NCI-H510A treated with DMSO at 0.1 percent for 48 hours (cell line): ENCODE data around the gene GJD2.

Experiments used
- DNase-seq: peaks from one replicate; lab custom pipeline; 2025; lab: John Stamatoyannopoulos, UW

Gene GJD2

DNA sequence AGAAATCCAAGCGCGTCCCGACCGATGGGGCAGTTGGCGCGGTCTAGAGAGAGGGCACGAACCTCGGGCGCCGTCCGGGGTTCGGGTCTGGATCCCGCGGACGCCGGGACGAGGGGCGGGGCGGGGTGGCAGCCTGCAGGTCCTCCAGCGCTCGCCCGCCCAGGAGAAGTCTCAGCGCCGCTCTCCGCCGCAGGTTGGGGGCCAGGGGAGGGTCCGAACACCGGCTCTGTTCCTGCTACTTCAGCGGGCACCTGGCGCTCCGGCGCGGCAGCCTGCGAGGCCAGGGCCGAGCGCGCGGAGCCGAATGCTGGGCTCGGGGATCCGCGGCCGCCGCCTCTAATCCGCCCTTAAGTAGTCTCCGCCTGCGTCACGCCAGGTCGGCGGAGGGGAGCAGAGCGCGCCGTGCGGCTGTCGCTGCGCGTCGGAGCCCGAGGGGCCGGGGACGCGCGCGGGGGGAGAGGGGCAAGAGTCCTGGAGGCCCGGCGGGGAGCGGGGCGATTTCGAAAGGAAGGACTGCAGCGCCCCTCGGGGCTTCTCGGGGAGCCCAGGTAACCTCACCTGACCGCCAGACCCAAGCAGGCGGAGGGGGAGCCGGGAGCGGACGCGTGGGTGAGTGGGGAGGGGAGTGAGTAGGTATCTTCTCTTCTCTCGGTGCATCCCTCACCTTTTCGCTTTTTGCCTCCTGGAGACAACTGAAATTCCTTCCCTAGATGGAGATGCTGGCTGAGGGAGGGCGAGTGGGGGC, at the start of gene GJD2:
Gene GJD2 (minus strand): TSS at position 325 of the 745 bp plus-strand sequence. CDS start 510 bp downstream, outside the sequence.
- no peak for DNase-seq

DNA sequence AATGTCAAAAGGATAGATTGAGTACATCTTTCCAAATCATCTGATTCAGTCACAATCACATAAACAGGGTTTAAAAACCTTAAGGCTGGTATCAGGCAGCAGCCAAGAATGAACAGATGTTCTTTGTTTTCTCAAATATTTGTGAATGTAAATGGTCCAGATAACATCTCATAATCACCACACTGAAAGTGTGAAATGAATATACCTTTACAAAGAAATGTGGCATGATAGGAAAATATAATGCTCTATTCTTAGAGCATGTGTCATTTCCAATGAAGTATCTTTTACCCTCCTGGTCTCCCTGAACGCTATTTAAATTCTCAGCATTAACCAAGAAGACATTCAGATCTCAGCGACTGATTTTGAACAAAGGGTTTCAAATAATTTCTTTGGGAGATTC, 49.3 kb upstream of the GJD2 start:
- no peak for DNase-seq

DNA sequence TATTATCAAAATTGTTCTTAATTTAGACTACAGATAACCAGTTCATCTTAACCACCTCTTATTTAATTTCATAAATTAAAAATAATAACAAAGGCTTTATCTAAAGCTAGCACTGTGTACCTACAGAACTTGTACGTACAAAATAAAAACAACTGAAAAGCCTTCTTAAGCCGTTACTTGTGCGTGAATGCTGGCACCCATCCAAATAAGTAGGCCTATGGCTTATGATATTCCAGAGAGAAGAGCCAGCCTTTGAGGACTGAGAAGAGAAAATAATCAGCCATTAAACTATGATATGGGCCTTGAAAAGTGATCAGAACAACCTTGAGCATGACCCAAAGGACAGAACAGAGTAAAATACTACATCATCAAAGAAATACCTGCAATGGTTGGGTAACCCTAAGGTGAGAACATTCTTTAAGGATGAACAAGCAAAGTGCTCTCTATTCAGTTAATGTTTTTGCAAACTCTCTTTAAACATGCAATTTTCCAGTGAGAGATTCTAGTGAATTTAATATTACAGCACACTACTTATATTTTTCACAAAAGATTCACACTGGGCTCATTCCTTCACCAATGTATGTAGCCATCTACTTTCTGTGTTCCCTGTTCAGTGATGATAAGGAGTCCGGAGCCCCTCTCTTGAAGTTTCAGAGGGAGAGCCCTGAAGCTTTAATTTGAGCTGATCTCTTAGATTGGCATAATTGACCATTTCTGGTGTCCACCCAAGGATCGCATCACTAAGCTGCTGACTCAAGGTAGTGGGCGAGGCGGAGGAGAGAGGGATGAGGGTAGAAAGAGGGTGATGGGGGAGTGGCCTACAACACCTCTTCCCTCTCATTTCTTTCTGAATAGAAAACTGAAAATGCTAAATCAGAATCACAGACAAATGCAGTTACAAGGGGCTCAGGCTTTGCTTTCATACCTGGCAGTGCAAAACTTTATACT, 48.3 kb upstream of the GJD2 start:
- DNase-seq = no peak

DNA sequence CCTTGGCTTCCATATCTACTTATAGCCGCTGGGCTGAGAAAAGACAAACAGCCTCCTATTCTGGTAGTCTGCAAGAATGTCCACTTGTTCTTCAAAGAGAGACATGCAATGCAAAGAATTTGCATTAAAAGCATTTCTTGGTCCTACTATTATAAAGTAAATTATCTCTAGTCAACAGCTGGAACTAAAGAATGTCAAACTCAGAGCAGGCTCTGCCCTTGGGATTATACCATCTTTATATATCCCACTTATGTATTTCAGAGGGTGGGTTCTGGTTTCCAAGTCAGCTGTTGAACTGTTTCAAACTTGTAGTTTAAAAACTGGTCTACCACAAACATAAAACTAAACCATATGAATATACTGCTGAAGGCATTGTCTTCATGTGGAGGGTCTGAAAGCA, 47.6 kb upstream of the GJD2 start:
- no peak for DNase-seq

DNA sequence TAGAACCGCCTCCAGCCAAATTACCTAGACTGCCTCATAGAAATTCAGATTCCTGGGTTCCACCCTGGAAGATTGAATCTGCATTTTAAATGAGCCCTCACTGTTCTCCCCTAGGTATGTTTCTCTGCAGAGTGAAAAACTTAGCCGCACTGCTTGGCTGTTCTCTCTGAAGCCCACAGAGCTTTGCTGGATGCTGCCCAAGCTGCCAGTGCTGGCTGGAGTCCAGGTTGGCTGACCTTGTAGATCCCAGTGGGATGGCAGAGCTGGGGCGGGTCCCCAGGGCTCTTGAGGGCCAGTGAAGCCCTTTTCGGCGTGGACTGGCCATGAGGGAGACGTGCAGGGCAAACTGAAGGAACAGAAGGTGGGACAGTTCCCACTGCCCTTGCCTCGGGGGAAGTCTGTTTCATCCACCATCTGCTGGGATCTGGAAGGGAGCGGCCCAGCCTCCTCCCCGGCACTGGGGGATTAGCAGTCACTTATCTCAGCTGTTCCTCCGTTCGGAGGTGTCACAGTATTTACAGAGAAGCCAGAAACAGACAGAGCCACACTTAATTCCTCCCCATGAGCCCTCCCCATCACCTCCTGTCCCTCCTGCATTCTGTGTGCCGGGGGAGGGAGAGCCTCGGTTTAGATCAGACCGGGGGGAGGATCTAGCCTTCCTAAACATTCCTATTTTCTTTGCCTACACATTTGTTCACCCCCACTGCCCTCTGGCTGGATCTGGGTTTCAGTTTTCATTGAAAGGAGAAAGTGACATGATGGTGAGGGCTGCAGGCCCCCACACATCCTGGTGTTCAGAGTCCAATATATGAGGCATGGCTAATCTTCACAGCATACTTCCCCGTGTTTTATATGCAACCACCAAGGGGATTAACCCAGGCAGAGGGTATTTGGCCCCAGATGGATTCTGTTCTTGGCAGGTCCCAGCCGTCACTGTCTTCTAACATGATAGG, 44.6 kb upstream of the GJD2 start:
- DNase-seq = no peak

DNA sequence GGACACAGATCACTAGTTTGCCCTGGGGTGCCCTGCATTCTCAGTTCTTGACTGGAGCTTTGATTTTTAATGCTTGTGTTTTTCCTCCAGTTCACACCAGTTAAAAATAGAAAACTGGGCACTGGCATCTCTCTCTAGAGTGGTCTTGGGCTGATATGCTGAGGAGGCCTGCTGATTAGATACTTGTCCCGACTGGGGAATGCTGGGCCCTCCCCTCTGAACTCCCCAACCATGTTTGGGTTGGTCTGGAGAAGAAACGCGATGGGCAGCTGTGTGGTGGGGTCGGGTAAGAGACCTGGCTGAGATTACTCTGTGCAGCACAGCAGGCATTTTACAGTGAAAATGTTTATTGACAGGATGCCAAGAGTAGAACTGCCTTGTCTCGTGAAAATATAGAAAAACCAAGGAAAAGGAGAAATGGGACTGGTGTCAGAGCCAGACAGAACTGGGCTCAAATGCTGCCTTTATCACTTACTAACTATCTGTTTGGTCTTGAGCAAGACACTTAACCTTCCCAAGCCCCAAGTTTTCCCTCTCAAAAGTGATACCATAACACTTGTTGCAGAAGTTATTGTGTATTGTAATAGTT, 42.1 kb upstream of the GJD2 start:
- DNase-seq = no peak

DNA sequence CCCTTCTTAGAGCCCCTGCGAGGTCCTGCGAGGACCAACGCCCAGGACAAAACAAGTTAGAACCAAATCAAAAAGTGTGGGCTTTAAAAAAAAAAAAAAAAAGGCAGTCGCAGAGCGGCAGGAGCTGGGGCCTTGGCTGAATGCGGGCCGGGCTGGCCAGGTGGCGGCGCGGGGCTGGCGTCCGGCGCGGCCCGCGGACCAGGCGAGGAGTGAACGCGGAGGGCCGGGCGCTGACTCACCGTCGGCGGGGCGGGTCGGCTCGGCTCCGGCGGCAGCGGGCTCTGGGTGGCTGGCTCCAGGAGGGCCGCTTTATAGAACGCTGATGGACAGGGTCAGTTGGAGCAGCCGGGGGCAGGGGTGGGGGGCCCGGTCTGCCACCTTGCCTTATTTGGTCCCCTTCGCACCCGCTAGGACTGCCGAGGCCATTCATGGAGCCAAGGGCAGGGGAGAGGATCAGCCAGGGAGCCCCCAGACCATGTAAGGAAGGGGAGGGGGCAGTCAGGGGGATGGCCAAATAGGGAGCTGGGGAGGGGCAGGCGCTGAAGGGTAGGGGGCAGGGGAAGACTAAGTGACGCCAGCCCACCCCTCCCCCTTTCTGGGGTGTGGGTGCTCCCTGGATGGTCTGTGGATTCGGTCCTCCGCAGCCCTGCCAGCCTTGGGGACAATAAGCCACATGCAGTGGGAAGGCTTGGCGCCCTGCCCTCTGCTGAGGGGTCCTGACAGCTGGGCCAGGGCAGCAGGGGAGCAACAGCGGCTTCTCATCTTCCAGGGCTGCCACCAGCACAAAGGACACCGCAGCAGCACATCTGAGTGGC, 40.7 kb upstream of the GJD2 start, which contains the start of gene ACTC1:
Gene ACTC1 (minus strand): TSS at position 283 of the 815 bp plus-strand sequence. CDS start 741 bp downstream, outside the sequence.
- no peak for DNase-seq

DNA sequence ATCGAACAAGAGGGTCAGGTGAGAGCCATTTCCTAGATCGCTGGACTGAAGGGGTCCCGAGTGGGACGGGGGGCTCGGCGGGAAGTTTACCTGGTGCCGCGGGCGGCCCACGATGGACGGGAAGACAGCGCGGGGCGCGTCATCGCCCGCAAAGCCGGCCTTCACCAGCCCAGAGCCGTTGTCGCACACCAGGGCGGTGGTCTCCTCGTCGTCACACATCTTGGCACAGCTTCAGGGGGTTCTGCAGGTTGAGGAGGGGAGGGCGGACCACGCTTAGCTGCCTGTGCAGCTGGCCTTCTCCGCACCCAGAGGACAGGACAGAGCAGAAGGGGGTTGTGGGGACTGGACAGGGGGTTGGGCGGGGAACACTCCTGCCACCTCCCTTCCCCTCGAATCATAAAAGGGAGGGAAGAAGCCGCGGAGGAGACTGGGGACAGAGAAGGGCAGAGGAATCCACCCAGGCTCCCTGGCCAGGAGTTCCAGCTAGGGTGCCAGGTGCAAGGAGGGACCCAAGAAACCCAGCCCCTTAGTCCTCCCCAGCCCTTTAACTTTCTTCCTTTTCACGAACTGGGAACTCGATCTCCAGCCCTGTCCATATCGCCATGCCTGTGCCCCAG, 39.9 kb upstream of the GJD2 start:
- DNase-seq = no peak

DNA sequence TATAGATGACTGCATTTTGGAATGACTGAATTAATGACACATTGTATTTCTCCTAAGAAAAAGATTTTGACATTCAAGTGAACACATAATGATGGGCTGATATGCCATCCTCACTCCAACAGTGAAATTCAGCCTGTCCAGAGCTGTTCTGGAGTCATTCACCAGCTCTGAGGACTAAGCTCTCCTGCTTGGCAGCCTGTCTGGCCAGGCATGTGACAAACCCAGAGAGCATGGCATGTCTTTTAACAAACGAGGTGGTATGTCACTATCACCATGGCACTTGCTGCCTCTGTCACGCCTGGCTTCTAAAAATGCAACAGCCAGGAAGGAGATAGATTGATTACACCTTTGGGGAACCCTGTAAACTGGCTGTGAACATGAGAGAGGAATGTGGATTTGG, 39.1 kb upstream of the GJD2 start:
- no peak for DNase-seq

DNA sequence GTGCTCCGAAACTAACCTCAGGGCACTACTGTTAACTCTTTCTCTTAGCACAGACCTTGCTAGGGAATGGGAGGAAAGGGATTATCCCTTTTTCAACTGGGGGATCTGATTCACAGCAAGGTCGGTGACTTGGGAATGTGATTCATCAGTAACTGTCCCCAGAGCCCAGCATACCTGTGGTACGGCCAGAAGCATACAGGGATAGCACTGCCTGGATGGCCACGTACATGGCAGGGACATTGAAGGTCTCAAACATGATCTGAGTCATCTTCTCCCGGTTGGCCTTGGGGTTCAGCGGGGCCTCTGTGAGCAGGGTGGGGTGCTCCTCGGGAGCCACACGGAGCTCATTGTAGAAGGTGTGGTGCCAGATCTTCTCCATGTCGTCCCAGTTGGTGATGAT, 38.3 kb upstream of the GJD2 start:
- no peak for DNase-seq

DNA sequence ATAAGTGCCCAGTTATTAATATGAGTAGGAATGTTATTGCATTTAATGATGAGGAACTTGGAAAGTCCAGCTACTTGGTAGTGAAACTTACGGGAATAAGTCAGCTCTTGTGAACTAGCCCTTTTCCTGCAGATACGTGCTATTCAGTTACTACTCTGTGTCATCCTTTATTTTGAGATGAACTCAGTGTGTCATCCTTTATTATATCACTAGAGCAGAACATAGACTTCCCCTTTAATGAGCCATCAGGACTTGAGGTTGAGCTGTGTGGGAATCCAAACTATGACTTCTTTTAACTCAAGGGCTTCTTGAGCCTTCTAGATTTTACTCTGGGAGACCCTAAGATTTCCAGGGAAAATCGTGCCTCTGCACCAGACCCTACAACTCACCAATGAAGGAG, 36.9 kb upstream of the GJD2 start:
- no peak for DNase-seq

DNA sequence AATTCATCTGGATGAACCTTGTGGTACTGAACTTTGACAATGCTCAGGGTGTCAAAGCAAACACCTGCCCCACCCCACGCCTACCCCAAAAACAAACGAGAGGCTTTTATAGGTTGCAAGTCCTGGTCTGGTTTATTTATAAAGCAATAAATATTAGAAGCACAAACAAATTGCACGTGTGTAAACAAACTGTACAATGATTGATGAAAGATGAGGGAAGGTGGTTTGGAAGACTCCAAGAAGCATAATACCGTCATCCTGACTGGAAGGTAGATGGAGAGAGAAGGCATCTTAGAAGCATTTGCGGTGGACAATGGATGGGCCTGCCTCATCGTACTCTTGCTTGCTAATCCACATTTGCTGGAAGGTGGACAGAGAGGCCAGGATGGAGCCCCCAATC, 35.3 kb upstream of the GJD2 start:
- DNase-seq = no peak

DNA sequence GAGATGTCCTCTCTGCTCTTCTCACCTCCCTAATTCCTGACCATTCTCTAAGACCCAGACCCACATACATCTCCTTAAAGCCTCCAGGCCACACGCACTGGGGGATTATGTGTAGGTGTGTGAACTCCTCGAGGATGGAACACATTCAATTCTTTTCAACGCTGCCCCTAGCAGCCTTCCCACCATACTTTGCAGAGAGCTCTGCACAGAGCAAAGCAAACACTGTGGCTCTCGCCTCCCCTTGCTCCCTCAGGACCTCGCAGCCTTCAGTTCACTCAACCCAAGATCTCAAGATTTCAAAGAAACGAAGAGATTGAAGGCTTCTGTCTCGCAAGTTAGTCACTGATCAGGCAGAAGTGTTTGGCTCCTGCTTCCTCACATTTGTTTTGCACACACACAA, 34.5 kb upstream of the GJD2 start:
- DNase-seq = no peak

DNA sequence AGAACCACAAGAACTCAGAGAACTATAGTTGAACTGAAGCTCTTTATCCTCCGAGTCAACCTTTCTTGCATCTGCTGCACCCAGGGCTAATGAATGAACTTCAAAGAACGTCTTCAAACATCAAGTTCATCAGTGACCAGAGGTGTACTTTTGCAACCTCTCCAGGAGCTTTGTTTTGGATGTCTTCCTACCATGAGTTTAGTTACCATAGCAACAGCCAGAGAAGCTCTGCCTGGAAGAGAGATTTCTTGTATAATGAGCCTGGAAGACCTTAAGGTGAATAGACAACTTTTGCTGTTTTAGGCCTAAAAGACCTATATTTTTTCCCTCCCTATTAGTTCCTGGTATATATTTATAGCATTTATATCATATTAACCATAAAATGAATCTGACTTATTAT, 31.4 kb upstream of the GJD2 start:
- no peak for DNase-seq

DNA sequence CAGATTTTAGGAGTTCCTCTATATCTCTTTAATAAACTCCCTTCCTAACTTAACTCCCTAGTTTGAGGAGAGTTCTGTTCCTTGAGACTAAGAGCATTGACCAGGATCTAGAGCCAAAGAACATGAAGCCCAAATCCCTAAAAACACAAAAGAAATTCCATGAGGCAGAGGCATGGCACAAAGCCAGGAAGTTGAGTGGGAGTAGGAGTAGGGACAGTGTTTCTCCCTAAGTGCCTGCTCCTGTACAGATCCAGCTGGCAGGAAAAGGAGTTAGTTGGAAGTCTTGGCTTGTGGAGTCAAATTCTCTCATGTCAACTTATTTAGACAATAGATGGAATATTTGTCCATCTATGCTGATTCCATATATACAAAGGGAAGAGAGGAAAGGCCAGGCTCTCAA, 29.2 kb upstream of the GJD2 start:
- no peak for DNase-seq

DNA sequence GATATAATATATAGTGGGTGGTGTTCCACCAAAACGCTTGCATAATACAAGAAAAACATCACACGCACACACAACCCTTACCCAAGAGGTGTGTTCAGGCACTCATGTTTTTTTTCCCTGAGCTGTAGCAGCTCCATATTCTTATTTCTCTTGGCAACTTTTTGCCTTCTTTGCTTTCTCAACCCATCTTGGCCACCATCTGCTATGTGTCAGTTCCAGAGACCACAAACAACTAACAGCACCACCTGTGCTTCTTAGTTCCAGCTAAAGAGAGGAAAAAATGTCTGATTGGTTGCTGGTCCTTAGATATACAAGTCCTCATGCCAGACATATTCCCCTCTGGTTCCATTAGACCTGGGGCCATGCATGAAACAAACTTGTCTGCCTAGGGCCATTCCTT, 28.6 kb upstream of the GJD2 start:
- DNase-seq = no peak

DNA sequence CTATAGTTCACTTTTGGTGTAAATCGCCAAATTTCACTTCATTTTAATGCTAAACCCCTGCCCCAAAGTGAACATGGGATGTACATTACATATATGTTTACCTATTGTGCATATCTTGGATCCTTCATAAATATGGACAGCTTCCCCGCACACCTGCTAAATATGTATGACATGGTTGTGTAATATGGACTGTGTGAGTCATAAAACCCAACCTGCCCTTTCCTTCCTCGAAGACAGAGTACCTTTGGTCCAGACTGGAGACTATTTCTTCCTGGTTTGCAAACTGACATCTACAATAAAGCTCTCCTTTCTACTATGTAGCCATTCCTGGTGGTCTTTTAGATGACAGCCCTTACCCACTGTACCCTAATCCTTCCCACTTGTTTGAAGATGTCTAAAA, 28.1 kb upstream of the GJD2 start:
- no peak for DNase-seq

DNA sequence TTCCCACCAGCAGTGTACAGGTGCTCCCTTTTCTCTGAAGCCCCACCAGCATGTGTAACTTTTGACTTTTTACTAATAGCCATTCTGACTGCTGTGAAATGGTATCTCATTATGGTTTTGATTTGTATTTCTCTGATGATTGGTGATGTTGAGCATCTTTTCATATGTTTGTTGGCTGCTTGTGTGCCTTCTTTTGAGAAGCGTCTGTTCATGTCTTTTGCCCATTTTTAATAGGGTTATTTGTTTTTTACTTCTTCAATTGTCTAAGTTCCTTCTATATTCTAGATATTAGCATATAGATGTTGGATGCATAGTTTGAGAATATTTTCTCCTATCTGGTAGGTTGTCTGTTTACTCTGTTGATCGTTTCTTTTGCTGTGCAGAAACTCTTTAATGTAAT, 25.9 kb upstream of the GJD2 start:
- no peak for DNase-seq

DNA sequence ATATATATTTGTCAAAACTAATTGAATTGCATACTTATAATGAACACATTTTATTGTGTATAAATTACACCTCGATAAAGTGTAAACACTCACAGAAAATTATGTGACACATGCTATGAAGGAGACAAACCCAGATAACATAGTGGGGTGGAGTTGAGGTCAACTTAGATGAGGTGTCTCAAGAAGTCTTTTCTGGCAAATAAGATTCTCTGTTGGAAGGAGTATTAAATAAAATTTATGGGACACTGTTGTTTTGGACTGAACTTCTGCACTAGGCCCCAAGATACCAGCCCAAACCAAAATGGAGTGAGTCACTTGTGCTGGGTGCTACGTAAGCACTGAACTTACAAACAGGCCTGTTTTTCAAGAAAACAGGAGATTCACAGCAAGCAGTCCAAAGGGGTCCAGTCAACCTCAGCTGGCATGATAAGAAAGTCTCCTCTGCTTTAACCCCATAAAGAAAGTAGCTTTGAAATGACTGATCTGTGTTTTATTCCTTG, 21.9 kb upstream of the GJD2 start:
- no peak for DNase-seq

DNA sequence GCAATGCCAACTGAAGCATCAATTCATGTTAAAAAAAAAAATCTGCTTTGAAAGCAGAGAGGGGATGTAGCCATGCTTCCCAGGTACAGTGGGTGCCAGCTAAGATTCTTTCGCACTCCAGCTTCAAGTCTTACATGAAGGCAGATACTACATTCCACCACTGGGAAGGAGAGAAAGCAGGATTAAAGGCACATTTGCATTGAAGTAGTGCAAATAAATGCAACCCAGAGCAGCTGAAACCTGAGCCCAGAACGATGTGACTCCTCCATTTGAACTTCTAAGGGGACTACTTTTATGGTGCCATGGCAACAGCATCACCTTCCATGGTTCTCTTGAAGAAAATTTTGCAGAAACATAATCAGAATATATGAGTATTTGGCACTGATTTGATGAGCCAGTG, 19.1 kb upstream of the GJD2 start:
- DNase-seq = no peak
